Cerebellar nuclear complex (tissue), 1 donor: ENCODE data around the gene CHURC1.

ENCODE experiments used
- DNase-seq, 2 experiments: peaks; one replicate each; lab custom pipeline; 2025; lab: John Stamatoyannopoulos, UW

The CHURC1 gene

DNA sequence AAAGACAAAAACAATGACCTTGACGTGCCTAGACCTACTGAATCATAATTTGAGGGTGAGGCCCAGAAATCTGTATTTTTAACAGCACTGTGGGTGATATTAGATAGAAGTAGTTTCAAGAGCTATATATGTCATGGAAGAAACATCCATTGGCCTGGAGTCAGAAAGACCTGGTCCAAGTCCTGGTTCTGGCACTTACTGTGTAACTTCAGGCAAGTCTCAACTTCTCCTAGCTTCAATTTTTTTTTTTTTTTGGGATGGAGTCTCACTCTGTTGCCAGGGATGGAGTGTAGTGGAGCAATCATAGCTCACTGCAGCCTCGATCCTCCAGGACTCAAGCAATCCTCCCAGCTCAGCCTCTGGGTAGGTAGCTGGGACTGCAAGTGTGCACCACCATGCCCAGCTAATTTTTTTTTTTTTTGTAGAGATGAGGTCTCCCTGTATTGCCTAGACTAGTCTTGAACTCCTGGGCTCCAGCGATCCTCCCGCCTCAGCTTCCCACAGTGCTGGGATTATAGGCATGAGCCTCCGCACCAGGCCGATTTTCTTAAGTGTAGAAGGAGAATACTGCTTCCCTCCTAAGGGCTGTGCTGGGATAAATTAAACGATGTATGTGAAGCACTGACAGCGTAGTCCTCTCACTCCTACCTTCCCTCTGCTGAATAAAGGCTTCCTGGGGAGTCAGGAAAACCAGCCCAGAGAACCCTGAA lies 42.6 kb downstream of the CHURC1 start:
- no peak for DNase-seq

DNA sequence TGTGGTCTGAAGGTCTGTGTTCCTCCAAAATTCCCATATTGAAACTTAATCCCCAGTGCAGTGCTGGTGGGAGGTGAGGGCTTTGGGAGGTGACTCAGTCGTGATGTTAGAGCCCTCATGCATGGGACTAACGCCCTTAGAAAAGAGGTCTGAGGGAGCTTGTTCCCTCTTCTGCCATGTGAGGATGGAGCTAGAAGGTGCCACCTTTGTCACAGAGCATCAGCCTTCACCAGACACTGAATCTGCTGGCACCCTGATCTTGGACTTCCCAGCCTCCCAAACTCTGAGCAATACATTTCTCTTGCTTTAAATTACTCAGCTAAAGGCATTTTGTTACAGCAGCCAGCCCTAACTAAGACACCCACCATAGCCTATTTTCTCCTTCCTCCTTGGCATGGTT lies 43.9 kb downstream of the CHURC1 start:
- DNase-seq = no peak

DNA sequence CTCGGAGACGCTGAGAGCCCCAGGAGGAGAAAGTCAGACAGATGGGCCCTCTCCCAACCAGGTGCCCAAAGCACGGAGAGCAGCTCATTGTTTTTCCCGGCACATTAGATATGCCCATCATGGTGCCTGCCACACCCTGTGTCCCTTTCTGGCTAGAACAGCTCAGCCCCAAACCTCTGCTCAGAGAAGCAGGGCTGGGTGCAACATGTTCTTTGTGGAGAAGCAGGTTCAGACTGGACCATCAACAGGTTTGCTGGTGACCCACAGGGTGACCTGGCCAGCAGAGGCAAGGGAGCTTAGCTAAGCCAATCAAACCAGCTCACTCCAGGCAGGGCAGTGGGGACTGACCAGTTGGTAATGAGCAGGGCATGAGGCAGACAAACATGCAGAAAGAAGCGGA lies 44.5 kb downstream of the CHURC1 start:
- DNase-seq = no peak

DNA sequence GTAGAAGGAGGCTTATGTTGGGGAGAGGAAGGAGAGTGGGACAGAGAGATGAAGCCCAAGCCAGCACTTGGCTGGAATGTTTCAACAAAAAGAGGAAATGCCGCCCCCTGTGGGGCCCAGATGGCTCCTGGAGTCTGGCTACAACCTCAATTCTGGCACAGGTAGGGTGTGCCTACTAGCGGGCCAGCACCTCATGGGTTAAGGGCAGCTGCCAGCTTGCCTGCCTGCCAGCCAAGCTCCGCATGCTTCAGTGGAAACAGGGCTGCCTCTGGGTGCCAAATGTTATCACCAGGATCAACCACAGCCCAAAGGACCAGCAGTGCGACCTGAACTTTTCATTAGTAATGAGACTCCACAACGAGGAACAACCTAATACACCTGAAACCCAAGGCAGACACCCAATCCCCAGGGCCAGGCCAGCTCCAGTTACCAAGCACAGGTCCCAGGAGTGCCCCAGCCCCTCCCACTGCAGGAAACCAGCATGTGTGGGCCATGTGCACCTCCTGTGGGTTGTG lies 46.6 kb downstream of the CHURC1 start:
- DNase-seq = peak; percentile 73 to 97

DNA sequence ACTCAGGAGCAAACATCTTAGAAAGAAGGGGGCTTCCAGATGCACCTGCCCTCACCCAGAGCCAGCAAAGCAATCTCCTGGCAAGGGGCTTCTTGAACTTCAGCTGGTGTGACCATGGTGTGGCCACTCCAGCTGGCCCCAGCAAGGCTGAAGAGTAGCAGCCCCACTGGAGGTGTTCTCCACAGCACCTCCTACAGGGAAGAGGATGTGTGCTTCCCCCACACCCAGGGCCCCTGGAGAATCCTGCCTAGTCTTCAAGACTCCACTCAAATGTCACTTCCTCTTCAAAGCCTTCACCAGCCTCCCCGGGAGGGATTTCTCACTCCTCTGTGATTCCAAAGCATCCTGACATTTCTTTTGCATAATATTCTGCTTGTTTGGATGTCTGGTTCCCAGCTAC lies 49.4 kb downstream of the CHURC1 start:
- DNase-seq = no peak

DNA sequence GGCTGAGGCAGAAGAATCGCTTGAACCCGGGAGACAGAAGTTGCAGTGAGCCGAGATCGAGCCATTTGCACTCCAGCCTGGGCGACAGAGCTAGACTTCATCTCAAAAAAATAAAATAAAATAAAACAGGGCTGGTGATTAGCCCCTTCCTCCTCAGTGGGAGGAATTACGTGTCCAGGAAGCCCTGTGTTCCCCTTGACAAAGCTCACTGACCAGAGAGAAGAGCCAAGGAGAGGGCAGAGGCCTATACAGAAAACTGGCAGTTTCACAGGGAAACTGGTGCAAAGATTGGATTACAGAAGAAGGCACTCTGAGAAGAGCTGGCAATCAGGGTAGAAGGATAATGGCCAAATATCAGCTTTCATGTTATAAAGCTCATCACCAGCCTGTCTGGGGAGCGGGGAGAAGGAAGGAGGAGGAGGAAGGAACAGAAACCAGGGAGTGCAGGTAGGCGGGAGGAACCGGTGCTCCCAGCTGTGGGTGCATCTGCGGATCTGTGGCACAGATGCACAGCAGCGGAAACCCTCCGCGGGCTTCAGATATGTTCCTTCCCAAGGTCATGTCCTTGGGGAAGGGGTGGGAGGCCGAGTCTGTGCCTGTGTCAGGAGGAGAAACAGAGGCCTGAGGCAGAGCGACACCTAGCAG lies 51.2 kb downstream of the CHURC1 start:
- no peak for DNase-seq

DNA sequence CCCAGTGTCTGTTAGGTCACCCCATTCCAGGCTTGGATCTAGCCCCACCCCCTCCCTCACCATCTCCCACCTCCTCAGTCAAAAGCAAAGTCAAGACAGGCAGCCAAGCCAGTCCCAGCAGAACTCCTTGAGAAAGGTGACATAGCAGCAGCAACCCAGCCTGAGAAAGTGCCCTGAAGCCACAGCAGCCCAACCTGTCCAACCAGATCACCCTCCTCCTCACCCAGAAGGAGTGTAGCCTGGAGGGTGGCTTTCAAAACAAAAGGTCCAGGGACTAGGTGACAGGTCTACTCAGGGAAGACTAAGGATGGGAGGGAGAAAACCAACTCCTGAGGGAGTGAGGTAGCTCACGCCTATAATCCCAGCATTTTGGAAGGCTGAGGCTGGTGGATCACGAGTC lies 52.7 kb downstream of the CHURC1 start:
- DNase-seq = no peak

DNA sequence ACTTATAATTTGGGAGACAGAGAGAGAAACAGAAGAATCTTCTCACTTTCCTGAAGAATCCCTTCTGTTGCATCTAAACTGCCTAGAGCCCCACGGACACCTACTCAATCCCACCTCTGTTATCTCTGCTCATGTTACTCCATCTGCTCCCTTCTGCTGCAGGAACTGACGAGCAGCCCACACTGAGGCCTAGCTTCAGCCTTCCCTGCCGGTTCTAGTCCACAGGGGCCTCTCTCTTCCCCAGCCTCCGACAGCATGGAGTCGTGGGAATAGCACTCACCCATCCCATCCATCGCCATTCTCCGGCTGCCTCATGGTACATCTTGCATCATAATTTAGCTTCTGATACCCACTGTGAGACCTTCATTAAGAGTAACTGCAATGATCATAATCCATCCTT lies 53.9 kb downstream of the CHURC1 start:
- DNase-seq = no peak

DNA sequence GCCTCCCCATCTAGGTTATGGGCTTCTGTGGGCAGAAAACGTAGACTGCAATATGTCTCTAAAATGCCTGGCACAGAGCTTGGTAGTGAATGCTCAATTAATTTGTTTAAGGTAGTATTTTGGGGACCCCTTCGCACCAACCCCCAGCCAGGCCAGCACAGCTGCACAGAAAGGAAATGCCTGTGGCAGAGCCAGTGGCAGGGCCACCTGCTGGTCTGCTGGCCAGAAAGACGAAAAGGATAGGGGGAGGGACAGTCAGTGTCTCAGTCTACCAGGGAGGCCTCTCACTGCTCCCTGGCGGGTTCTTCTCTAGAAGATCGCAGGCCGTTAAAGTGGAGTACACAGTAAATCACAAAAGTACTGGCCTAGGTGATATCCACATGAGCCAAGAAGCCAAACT lies 54.4 kb downstream of the CHURC1 start:
- no peak for DNase-seq

DNA sequence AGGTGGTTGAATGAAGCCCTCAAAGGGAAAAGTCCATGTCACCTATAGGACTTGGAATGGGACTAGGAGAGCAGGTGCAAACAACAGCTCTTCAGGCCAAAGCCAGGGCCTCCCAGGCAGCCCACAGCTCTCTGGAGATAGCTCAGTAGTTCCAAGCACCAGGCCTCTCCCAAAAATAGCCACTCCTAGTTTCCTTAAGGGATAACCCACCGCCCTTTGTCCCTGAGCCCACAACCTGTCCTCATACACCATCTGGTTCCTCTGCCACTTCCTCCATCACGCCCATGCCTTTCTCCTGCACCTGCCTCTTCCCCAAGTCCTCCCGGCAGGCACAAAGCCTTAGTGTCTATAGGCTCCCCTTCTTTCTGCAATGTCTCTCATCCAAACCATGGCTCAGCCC lies 55.8 kb downstream of the CHURC1 start:
- DNase-seq = no peak

DNA sequence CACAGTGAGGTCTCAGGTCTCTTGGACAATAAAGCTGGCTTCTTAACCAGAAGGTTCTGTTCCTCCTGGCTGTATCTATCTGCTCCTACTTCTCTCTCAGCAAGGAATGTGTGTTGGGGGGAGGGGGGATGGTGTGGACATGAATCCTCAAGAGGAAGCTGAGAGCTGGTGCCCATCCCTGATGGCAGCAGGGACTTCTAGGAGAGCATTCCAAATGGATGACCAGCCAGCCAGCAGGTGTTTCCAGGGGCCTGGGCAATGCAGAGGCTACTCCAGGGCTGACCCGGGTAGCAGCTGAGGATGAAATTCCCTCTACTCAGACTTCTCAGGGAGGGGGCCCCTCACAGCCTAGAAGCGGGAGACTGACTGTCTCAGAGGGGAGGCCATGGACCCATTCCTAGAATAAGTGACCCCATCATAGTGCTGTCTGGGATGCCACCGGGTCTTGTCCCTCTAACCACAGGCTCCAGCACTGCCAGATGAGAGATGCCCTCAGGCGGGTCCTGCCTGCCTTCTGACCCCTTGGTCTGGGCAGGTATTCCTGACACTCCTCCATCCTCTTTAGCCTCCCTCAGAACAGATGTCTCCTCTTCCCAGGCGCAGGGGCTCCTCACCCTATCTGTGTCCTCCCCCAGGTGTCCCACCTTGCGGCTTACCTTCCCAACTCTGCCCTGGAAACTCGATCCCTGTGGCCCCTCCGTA lies 56.7 kb downstream of the CHURC1 start:
- peak in 1 of 2 experiments; percentile 9 for DNase-seq

DNA sequence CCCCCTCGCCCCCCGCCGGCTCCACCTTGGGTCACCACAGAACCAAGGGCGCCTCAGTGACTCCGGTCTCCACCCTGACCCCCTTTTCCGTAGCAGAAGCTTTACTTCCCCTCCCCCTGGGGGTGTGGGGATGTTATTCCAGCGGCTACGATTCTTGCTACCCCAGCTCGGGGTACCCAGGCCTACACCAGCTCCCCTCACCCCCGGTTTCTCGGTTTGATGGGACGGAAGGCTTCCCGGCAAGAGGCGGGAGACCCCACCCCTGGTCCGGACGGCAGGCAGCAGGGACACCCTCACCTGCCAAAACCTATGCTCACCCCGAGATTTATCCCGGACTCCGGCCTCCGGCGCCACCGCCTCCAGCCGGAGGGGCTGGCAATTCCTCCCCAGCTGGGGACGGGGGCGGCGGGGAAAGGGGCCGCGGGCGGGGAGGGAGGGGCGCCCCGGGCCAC lies 57.3 kb downstream of the CHURC1 start:
- no peak for DNase-seq

DNA sequence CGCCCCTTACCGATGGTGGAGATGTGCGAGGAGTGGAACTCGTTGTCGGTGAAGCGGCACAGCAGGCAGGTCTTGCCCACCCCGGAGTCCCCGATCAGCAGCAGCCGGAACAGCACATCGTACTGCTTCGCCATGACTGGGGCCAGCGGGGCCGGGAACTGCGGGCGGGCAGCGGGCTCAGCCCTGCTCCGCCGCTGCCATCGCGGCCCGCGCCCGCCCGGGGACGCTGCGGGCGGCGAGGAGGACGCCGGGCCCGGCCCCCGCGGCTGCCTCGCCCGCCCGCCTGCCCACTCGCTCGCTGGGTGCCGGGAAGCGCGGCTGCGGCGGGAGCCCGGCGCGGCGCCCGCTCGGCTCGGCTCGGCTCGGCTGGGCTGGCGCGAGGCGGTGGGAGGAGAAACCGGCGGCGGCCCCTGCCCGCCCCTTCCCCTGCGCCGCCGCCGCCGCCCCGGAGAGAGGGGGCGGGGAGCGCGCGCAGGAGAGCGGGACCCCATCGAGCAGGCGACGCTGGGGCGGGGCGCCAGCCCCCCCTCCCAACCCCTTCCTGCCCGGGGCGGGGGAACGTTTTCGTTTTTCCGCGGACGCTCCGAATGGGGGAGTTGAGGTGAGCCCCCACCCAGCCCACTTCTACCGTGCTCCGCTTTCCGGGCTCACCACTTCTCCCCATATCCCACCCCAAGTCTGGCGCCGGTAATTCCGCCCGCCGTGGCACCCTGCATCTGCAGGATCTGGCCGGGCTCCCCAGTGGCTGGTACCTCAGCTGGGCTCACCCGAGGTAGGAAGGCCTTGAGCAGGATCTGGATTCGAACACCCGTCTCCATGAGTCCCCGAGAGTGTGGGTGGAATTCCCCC lies 57.9 kb downstream of the CHURC1 start, which contains the start of gene RAB15:
RAB15 (minus strand) TSS at position 394 of the 849 bp plus-strand sequence; CDS start at position 134, 260 bp downstream.
- no peak for DNase-seq

DNA sequence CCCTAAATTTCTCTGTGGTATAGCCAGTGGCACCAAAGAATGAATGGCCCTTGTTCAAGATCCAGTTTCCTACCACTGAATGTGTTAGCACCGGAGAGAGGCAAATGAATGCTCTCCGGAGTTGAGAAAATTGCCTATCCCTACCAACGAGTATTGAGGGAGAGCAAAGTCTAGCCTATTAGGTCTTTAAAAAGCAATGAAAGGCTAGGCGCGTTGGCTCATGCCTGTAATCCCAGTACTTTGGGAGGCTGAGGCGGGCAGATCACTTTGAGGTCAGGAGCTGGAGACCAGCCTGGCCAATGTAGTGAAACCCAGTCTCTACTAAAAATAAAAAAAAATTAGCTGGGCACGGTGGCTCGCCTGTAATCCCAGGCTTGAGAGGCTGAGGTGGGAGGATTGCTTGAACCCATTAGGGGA lies 58.8 kb downstream of the CHURC1 start:
- peak in 1 of 2 experiments; percentile 23 for DNase-seq

DNA sequence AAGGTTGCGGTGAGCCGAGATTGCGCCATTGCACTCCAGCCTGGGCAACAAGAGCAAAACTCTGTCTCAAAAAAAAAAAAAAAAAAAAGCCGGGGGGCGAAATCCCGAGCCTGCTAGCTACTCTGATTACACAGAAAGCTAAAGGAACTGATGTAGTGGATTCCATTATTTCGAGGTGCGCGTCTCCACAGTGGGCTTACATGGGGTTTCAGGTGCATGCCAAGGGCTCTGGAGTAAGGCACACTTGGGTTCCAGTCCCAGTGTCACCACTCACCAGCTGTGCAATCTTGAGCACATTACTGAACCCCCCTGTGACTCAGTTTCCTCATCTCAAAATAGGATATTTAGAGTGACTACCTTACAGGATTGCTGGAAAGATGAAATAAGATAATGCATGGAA lies 59.6 kb downstream of the CHURC1 start:
- no peak for DNase-seq

DNA sequence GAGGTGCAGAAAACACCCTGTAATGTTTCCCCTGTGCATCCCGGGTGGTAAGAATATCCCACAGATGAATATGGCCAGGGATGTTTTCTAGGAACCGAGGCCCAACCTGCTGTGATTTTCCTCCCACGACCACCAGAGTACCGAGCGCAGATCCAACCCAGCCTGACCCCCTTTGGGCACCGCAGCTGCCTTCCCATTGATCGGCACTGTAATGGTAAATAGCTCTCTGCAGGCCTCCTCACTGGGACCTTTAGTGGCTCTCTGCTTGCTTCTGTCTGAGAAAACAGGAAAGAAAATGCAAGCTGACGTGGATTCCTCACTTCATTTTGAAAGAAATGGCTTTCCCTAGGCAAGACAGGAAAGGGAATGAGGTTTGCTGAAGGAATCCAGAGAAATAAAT lies 60.3 kb downstream of the CHURC1 start:
- no peak for DNase-seq

DNA sequence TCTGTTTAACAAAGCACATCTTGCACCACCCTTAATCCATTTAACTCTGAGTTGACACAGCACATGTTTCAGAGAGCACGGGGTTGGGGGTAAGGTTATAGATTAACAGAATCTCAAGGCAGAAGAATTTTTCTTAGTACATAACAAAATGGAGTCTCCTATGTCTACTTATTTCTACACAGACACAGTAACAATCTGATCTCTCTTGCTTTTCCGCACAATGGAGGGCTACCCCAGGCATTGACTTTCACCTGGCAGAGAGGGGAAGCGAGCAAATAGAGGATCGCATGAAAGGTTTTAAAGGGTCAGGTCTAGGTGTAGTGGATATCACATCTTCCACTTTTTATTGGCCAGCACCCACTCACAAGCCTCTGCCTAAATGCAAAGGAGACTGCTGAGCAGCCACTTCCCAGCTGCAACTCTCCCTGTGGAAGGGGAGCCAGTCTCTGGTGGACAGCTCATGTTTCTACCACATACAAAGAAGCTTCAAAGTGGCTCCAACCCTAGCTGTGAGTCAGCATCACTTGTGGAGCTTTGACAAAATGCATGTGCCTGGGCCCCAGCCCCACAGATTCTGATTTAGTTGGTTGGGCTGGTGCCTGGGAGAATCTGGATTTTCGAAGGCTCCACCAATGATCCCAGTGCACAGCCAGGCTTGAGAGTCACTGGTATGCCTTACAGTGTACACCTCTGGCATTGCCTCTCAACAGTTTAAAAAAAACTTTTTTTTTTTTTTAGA lies 65.2 kb downstream of the CHURC1 start:
- DNase-seq = no peak

DNA sequence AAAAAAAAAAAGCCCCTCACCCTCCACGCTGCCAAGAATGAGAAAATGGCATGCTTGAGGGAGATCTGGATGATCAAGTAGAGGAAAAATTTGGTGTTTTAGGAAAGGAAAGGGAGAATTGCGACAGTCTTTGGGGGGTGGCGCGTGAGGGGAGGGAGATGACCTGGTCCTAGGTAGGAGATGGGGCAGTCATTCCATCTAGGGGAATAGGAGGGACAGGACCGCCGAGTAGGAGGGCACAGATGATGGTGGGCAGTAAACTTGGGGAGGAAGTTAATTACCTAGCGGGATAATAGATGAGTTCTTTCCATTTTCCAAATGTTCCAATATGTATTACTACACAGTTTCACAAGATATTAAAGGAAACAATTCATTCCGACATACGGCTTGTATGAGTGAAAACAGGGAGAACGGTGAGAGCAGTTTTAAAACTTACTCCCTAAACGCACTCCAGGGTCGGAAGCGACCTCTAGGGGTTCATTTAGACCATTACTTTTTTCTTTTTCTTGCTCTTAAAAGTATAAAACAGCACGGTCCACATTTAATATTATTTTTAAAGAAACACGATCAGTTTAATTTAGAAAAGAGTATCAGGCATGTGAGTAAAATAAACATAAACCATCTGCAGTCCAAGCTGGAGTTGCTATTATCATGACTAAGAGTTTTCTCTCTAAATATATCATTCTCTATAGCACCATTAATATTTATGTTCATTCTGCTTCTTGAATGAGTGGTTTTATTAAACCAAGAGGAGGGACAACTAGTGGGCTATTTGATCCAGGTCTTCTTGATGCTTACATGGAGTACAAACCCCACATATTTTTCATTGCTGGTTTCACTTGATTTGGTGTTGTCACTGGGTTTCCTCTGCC lies 69.4 kb downstream of the CHURC1 start:
- DNase-seq = peak in 1 of 2 experiments; percentile 34
